Measurements from ENCODE around the gene GAPDH.

GAPDH gene

DNA sequence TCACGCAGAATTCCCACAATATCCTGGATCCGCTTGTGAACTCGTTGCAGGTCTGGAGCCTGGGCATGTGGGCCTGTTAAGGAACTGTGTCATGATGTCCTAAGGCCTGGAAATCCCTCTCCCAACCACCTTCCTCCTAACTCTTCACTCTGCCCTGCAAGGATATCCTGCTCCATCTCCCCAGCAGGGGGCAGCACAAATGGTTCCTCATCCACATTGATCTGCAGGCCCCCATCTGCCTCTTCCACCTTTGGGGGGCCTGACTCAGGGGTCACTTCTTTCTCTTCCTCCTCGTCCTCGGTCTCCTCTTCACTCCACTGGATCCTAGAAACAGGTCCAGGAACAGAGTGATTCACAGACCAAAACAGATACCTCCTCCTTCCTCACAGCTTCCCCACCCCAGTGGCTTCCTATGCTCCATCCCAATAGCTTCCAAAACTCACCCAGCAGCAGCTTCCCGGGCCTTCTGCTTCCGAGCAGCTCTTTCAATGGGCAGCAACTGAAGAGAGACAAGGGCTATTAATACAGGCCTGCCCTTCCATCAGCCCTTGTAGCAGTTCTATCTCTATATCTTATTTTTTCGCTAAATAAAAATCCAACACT lies 29.2 kb downstream of the GAPDH start:
- TF ChIP-seq, protein P1, sequence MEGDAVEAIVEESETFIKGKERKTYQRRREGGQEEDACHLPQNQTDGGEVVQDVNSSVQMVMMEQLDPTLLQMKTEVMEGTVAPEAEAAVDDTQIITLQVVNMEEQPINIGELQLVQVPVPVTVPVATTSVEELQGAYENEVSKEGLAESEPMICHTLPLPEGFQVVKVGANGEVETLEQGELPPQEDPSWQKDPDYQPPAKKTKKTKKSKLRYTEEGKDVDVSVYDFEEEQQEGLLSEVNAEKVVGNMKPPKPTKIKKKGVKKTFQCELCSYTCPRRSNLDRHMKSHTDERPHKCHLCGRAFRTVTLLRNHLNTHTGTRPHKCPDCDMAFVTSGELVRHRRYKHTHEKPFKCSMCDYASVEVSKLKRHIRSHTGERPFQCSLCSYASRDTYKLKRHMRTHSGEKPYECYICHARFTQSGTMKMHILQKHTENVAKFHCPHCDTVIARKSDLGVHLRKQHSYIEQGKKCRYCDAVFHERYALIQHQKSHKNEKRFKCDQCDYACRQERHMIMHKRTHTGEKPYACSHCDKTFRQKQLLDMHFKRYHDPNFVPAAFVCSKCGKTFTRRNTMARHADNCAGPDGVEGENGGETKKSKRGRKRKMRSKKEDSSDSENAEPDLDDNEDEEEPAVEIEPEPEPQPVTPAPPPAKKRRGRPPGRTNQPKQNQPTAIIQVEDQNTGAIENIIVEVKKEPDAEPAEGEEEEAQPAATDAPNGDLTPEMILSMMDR (conservative IDR thresholded peaks at IDR 0.05; ENCODE audit: control insufficient read depth, insufficient read depth, low read depth, low read length) = peak; percentile 87
- H3K4me3 ChIP-seq (ENCODE audit: control insufficient read depth, low read depth, low read length) = no peak overlapping the region
- DNase-seq (ENCODE audit: low read depth) = peak; percentile 54

DNA sequence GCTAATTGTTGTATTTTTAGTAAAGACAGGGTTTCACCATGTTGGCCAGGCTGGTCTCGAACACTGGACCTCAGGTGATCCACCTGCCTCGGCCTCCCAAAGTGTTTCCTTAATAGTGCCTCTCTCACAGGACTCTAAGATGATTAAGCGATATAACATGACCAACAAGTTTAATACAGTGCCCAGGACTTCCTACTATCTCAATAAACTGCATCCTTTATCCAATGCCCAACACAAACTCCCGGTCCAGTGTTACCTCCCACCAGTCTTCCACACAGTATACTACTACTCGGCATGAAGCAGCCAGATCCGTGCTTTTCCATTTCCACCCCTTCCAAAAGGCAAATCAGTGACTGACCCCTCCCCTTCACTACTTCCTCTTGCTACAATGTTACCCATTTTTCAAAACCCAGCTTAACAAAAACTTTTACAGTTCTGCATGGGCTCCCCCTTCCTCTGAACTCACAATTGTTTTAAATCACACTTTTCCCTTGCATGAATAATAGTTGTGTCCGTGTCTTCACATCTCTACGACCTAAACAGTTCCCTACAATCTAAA lies 32.9 kb downstream of the GAPDH start:
- DNase-seq (ENCODE audit: low read depth) = peak; percentile 16

DNA sequence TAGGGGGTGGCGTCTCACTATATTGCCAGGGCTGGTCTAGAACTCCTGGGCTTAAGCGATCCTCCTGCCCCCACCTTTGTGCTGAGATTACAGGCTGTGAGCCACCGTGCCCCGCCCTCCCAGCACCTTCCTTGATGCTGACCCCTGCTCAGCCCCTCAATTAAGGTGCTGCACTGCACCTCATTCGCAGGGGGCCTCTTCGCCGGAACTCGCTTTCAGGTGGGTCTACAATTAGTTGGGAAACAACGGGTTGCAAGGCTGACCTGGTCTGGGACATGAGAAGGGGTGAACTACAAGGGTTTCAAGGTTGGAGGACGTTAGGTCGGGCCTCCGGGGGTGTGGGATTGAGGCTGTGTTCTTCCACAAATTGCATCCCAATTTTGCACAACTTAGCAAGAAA lies 35.0 kb downstream of the GAPDH start:
- TF ChIP-seq, protein P1 (conservative IDR thresholded peaks at IDR 0.05; ENCODE audit: control insufficient read depth, insufficient read depth, low read depth, low read length) = no peak
- DNase-seq (ENCODE audit: low read depth) = no peak
- H3K4me3 ChIP-seq (ENCODE audit: control insufficient read depth, low read depth, low read length) = no peak overlapping the region

More for the DNA sequence above, 32.9 kb downstream of the GAPDH start:
- TF ChIP-seq, protein P1 (conservative IDR thresholded peaks at IDR 0.05; ENCODE audit: control insufficient read depth, insufficient read depth, low read depth, low read length) = no peak
- peak overlapping the region; percentile 96 for H3K4me3 ChIP-seq (ENCODE audit: control insufficient read depth, low read depth, low read length)

DNA sequence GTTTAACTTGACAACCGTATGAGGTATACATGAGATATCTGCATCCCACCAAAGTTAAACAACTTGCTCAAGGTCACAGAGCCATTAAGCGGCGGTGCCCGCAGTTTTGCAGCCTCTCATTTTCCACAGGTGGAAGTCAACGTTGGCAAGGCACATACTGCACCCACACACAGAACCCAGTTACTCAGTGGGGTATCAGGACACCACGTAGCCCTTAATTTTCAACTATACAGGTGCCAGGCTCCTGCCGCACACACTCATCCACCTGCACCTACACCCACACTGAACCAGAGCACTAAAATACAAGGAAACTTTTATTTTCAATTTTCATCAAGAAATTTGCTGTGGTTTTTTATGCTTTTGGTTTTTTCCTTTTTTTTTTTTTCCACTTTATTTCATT lies 35.5 kb downstream of the GAPDH start:
- TF ChIP-seq, protein P1 (conservative IDR thresholded peaks at IDR 0.05; ENCODE audit: control insufficient read depth, insufficient read depth, low read depth, low read length) = no peak
- no peak for DNase-seq (ENCODE audit: low read depth)
- no peak overlapping the region for H3K4me3 ChIP-seq (ENCODE audit: control insufficient read depth, low read depth, low read length)

DNA sequence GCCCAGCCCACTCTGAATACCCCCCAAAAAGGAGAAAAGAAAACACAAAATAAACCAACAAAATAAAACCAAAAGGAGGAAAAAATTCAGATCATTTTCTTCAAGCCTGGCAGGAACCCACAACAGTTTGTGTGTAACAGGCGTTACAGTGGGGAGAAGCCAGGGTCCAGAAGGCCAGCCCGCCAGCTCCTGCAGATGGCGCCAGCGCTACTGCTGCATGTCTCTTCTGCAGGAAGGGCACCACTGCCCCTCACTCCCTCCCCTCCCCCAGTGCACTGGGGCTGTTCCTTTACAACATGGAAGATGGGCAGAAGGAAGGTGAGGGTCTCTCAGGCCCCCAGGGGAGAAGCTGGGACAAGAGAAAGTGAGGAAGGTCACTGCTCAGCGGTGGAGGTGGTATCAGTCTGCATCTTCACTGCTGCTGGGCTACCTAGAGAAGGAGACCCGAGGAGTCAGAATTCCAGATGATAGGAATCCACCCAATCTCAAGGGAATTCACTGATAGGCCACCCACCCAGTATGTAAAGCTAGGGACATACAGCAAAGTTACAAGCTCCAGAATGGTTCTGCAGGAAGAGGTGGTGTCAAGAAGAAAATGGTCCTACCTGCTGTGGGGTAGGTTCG lies 36.1 kb downstream of the GAPDH start:
- H3K4me3 ChIP-seq (ENCODE audit: control insufficient read depth, low read depth, low read length) = no peak overlapping the region
- TF ChIP-seq, protein P1 (conservative IDR thresholded peaks at IDR 0.05; ENCODE audit: control insufficient read depth, insufficient read depth, low read depth, low read length) = peak; percentile 46
- DNase-seq (ENCODE audit: low read depth) = peak; percentile 42

DNA sequence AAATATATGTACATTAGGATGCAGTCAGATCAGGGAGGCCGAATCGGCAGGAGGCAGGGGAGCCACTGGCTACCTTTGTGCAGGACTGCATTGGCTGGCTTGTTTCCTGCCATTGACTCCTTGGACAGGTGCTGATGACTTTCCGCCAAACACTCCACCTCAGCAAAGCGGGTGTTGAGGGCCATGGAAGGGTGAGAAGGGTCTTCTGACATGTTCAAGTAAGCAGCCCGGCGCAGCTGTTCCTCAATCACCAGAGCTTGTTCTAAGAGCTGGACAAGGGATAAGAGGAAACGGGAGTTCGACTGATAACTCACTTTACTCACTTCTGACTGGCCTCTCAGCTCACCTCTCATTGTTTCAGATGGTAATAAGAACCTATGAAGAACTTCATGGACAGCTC lies 38.7 kb downstream of the GAPDH start:
- no peak for DNase-seq (ENCODE audit: low read depth)
- no peak overlapping the region for H3K4me3 ChIP-seq (ENCODE audit: control insufficient read depth, low read depth, low read length)
- TF ChIP-seq, protein P1 (conservative IDR thresholded peaks at IDR 0.05; ENCODE audit: control insufficient read depth, insufficient read depth, low read depth, low read length) = no peak

Data from fibroblast of mammary gland (primary cell).